Upper lobe of right lung (tissue), 1 donor: Measurements from ENCODE around the gene FHAD1. TPM values are rescaled to one million over a fixed set of nuclear protein-coding genes. Genes with fewer than 3 reads are reported as not detected.

Experiments
- ATAC-seq: fragments of 200-7000 bp; cut with Tn5 transposase; one replicate; pipeline ENCODE4 v1.9.1; 2020; ENCODE audit warnings: mild to moderate bottlenecking, moderate library complexity
- DNase-seq: peaks from one replicate; pipeline ENCODE4 v3.0.0-alpha.2; 2020
- H3K27ac ChIP-seq: fragments of 200-600 bp; one replicate; pipeline ENCODE4 v1.8.0; 2022
- H3K27me3 ChIP-seq: fragments of 200-600 bp; one replicate; pipeline ENCODE4 v1.8.0; 2022; ENCODE audit warnings: mild to moderate bottlenecking
- H3K36me3 ChIP-seq: fragments of 200-600 bp; one replicate; pipeline ENCODE4 v1.8.0; 2022
- H3K4me1 ChIP-seq: fragments of 200-600 bp; one replicate; pipeline ENCODE4 v1.8.0; 2022
- H3K4me3 ChIP-seq: fragments of 200-600 bp; one replicate; pipeline ENCODE4 v1.8.0; 2022; ENCODE audit warnings: mild to moderate bottlenecking
- H3K9me3 ChIP-seq: fragments of 200-600 bp; one replicate; pipeline ENCODE4 v1.8.0; 2022
- intact Hi-C: fragments of 100-400 bp; cut with DNase I; formaldehyde crosslinking; loops from one replicate; pipeline ENCODE4 v1.11.0; 2022
- total RNA-seq: library from RNA; stranded (reverse); fragmentation: NEBNext Ultra II Directional; extraction: Animal tissue kit (Norgen Biotek cat#: 25700); gene quantifications from one replicate; pipeline ENCODE4 v1.2.1, GENCODE V29; 2021
- TF ChIP-seq, protein P1 (sequence below): fragments of 200-600 bp; IDR thresholded peaks from one replicate; pipeline ENCODE4 v1.8.0; 2022; ENCODE audit warnings: antibody characterized with exemption
- donor health status: DM: no; HTN: yes; CAD: no; lungs with severe emphysema.

The FHAD1 gene
- total RNA-seq, 1 donor from 2014 or later, result 2.4 TPM

- no peaks in the 10 kb centered on the region for H3K9me3 ChIP-seq
- peak; percentile 34 for ATAC-seq
- peak overlapping the region; percentile 48 for H3K27ac ChIP-seq
- TF ChIP-seq, protein P1, sequence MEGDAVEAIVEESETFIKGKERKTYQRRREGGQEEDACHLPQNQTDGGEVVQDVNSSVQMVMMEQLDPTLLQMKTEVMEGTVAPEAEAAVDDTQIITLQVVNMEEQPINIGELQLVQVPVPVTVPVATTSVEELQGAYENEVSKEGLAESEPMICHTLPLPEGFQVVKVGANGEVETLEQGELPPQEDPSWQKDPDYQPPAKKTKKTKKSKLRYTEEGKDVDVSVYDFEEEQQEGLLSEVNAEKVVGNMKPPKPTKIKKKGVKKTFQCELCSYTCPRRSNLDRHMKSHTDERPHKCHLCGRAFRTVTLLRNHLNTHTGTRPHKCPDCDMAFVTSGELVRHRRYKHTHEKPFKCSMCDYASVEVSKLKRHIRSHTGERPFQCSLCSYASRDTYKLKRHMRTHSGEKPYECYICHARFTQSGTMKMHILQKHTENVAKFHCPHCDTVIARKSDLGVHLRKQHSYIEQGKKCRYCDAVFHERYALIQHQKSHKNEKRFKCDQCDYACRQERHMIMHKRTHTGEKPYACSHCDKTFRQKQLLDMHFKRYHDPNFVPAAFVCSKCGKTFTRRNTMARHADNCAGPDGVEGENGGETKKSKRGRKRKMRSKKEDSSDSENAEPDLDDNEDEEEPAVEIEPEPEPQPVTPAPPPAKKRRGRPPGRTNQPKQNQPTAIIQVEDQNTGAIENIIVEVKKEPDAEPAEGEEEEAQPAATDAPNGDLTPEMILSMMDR, result no peak
- peaks cover 36% of the 10 kb centered on the region for H3K4me1 ChIP-seq
- H3K27me3 ChIP-seq, result no peaks in the 10 kb centered on the region
- no peak overlapping the region for H3K4me3 ChIP-seq
- peak; percentile 58 for DNase-seq
- intact Hi-C loops, result no loop called here
- peaks cover under 1% of the 10 kb centered on the region for H3K36me3 ChIP-seq
Observed at GRCh38 chr1:15214527-15214926, 32.5 kb upstream of the FHAD1 start.

GRCh38 chr1:15215116-15215515, 31.9 kb upstream of the FHAD1 start:
- DNase-seq (peak; percentile 61), ATAC-seq (no peak)
- H3K27ac ChIP-seq, result peak overlapping the region; percentile 48
- peaks cover 35% of the 10 kb centered on the region for H3K4me1 ChIP-seq
- peaks cover 5% of the 10 kb centered on the region for H3K36me3 ChIP-seq
- TF ChIP-seq, protein P1, result no peak
- H3K4me3 ChIP-seq, result no peak overlapping the region
- no peaks in the 10 kb centered on the region for H3K9me3 ChIP-seq
- intact Hi-C loops, result no loop called here
- no peaks in the 10 kb centered on the region for H3K27me3 ChIP-seq

GRCh38 chr1:15217654-15218053, 29.4 kb upstream of the FHAD1 start:
- H3K4me1 ChIP-seq, result peaks cover 22% of the 10 kb centered on the region

GRCh38 chr1:15218287-15219279, 28.4 kb upstream of the FHAD1 start:
- DNase-seq, result peak; percentile 55
- TF ChIP-seq, protein P1, result no peak
- Histone ChIP-seq H3K4me1 (peaks cover 13% of the 10 kb centered on the region), H3K9me3 (no peaks in the 10 kb centered on the region), H3K27ac (no peak overlapping the region), H3K4me3 (no peak overlapping the region), H3K27me3 (no peaks in the 10 kb centered on the region), H3K36me3 (peaks cover 5% of the 10 kb centered on the region)
- peak; percentile 70 for ATAC-seq
- intact Hi-C loops, result no loop called here

More at GRCh38 chr1:15217654-15218053, 29.4 kb upstream of the FHAD1 start:
- DNase-seq (no peak), ATAC-seq (no peak)
- intact Hi-C loops, result no loop called here
- TF ChIP-seq, protein P1, result no peak
- Histone ChIP-seq H3K27me3 (no peaks in the 10 kb centered on the region), H3K9me3 (no peaks in the 10 kb centered on the region), H3K27ac (no peak overlapping the region), H3K36me3 (peaks cover 5% of the 10 kb centered on the region), H3K4me3 (no peak overlapping the region)

DNA sequence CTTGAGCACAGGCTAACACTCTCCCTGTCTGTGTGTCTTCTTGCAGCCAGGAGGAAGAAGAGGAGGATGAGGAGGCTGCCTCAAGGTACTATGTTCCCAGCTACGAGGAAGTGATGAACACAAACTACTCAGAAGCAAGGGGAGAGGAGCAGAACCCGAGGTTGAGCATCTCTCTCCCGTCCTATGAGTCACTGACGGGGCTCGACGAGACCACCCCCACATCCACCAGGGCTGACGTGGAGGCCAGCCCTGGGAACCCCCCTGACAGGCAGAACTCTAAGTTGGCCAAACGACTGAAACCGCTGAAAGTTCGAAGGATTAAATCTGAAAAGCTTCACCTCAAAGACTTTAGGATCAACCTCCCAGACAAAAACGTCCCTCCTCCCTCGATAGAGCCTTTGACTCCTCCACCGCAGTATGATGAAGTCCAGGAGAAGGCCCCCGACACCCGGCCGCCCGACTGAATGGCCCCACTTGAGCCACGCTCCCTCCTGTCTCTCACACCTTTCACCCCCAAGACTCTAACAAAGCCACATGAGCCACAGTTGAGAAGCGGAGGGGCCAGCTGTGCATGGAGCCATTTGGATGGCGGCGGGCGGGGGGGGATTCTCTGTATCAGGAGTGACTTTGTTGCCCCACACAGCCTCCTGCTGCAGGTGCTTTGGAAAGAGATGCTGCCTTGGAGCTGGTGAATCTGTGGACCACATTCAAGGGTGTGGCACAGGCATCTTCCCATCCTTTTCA, 27.6 kb upstream of the FHAD1 start:
- ATAC-seq (no peak), DNase-seq (peak; percentile 49)
- Histone ChIP-seq H3K4me1 (peaks cover 9% of the 10 kb centered on the region), H3K27ac (no peak overlapping the region), H3K9me3 (no peaks in the 10 kb centered on the region), H3K36me3 (peaks cover 5% of the 10 kb centered on the region), H3K4me3 (no peak overlapping the region), H3K27me3 (no peaks in the 10 kb centered on the region)
- intact Hi-C loops, result no loop called here
- TF ChIP-seq, protein P1, result no peak
